SJSA1 (cell line): ENCODE data around the gene SLC4A8. TPM values are rescaled to one million over a fixed set of nuclear protein-coding genes. Genes with fewer than 3 reads are reported as not detected.

Experiments used
- DNase-seq, 2 experiments: peaks; one replicate each; pipeline ENCODE4 v3.0.0-alpha.2; 2015 to 2020; ENCODE audit warnings: low spot score in 2 of 2, low read depth in 1 of 2
- H3K27ac ChIP-seq: fragments of 250-450 bp; sonication (Bioruptor Pico); 2 replicates; pipeline ENCODE4 v1.5.1; 2020; ENCODE audit warnings: mild to moderate bottlenecking, moderate library complexity
- H3K27me3 ChIP-seq: fragments of 250-450 bp; sonication (Bioruptor Pico); replicated peaks from 2 replicates; pipeline ENCODE4 v1.5.1; 2020; ENCODE audit warnings: mild to moderate bottlenecking, moderate library complexity
- H3K36me3 ChIP-seq: fragments of 250-450 bp; sonication (Bioruptor Pico); 2 replicates; pipeline ENCODE4 v1.5.1; 2020; ENCODE audit warnings: mild to moderate bottlenecking
- H3K4me1 ChIP-seq: fragments of 250-450 bp; sonication (Bioruptor Pico); replicated peaks from 2 replicates; pipeline ENCODE4 v1.6.1; 2021; ENCODE audit warnings: mild to moderate bottlenecking
- H3K4me3 ChIP-seq: fragments of 250-450 bp; sonication (Bioruptor Pico); 2 replicates; pipeline ENCODE4 v1.5.1; 2020; ENCODE audit warnings: mild to moderate bottlenecking
- H3K9me3 ChIP-seq: fragments of 250-450 bp; sonication (Bioruptor Pico); replicated peaks from 2 replicates; pipeline ENCODE4 v1.5.1; 2020; ENCODE audit warnings: mild to moderate bottlenecking
- total RNA-seq: library from RNA; depleted of rRNA; stranded (reverse); fragments of >200 nt; shearing (Covaris generic); gene quantifications from 2 replicates; pipeline ENCODE4 v1.2.3, GENCODE V29; 2014

The SLC4A8 gene
- total RNA-seq, 1 experiment from 2014 or later: 6.2 TPM

DNA sequence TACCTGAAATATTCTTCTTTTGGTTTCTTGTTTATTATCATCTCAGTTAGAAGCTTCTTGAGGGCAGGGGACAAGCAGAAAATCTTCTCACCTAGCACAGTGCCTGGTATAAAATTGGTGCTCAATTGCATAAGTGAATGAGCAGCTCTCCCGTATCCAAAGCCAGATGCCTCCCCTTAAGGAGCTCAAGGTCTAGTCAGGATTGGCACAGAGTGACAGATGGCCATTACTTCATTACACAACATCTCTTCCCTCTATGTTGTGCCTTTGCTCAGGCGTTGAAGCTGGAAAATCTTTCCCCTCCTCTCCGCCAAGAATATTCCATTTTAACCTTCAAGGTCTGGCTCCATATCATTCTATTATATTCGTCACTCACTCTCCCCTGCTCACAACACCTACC lies 3.6 kb downstream of the SLC4A8 start:
- DNase-seq: no peak
- H3K27ac ChIP-seq: no peak overlapping the region
- 0 out of 2 replicates have a peak, but pooled peaks cover 3% of the 10 kb centered on the region for H3K36me3 ChIP-seq
- H3K4me1 ChIP-seq: peaks cover 21% of the 10 kb centered on the region
- H3K9me3 ChIP-seq: no peaks in the 10 kb centered on the region
- H3K27me3 ChIP-seq: no peaks in the 10 kb centered on the region
- no peak overlapping the region for H3K4me3 ChIP-seq

- no peak overlapping the region for H3K27ac ChIP-seq
- no peaks in the 10 kb centered on the region for H3K9me3 ChIP-seq
- H3K27me3 ChIP-seq: no peaks in the 10 kb centered on the region
- H3K36me3 ChIP-seq: 0 out of 2 replicates have a peak, but pooled peaks cover 2% of the 10 kb centered on the region
- H3K4me1 ChIP-seq: peaks cover 19% of the 10 kb centered on the region
- DNase-seq: no peak
- H3K4me3 ChIP-seq: no peak overlapping the region
These were observed 5.1 kb downstream of the SLC4A8 start for GRCh38 chr12:51429700-51430099.

- Histone ChIP-seq H3K9me3 (no peaks in the 10 kb centered on the region), H3K27me3 (no peaks in the 10 kb centered on the region), H3K36me3 (no peaks in the 10 kb centered on the region), H3K27ac (no peak overlapping the region), H3K4me3 (no peak overlapping the region), H3K4me1 (peaks cover 15% of the 10 kb centered on the region)
- DNase-seq: no peak
These were observed 5.7 kb downstream of the SLC4A8 start for GRCh38 chr12:51430196-51430895.

- DNase-seq: no peak
- H3K9me3 ChIP-seq: no peaks in the 10 kb centered on the region
- no peaks in the 10 kb centered on the region for H3K36me3 ChIP-seq
- no peak overlapping the region for H3K4me3 ChIP-seq
- no peak overlapping the region for H3K27ac ChIP-seq
- H3K4me1 ChIP-seq: peaks cover 6% of the 10 kb centered on the region
- no peaks in the 10 kb centered on the region for H3K27me3 ChIP-seq
These were observed 8.3 kb downstream of the SLC4A8 start for GRCh38 chr12:51432921-51433320.

DNA sequence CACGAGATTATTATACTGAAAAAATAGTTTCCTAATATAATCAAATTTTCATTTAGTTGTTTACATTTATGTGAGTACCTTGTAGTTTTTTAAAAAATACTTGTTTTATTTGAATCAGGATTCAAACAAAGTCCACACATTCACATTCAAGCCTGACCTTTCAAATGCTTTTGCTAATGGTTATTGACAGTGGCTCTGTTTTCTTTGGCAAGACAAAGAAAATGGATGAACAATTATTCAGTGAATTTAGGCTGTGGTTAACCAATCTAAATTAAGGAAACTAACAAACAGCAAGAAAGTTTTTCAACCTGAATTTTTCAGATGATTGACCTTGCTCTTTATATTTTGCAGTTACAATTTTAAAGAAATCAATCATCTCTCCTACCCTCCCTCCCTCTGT lies 9.7 kb downstream of the SLC4A8 start:
- no peaks in the 10 kb centered on the region for H3K9me3 ChIP-seq
- no peaks in the 10 kb centered on the region for H3K36me3 ChIP-seq
- no peaks in the 10 kb centered on the region for H3K27me3 ChIP-seq
- no peak for DNase-seq
- H3K4me1 ChIP-seq: peaks cover 6% of the 10 kb centered on the region
- H3K27ac ChIP-seq: no peak overlapping the region
- no peak overlapping the region for H3K4me3 ChIP-seq

DNA sequence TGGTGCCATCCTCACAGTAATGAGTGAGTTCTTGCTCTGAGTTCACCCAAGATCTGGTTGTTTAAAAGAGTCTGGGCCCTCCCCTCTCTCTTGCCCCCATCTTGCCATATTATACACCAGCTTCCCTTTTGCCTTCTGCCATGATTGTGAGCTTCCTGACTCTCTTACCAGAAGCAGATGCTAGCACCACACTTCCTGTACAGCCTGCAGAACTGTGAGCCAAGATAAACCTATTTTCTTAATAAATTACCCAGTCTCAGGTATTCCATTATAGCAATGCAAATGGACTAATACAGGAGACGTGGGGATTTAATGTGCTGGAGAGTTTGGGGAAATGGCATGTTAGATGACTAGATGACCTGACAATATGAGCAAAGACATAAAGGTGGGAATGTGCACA lies 12.8 kb downstream of the SLC4A8 start:
- Histone ChIP-seq H3K36me3 (no peaks in the 10 kb centered on the region), H3K9me3 (no peaks in the 10 kb centered on the region), H3K4me3 (no peak overlapping the region), H3K27me3 (no peaks in the 10 kb centered on the region), H3K4me1 (peaks cover 15% of the 10 kb centered on the region), H3K27ac (no peak overlapping the region)
- DNase-seq: no peak

- H3K36me3 ChIP-seq: no peaks in the 10 kb centered on the region
These were observed 14.7 kb downstream of the SLC4A8 start for GRCh38 chr12:51439330-51439729.

GRCh38 chr12:51441583-51441982 lies 17.0 kb downstream of the SLC4A8 start:
- no peaks in the 10 kb centered on the region for H3K9me3 ChIP-seq
- no peaks in the 10 kb centered on the region for H3K27me3 ChIP-seq
- no peak for DNase-seq
- H3K4me3 ChIP-seq: no peak overlapping the region
- peaks cover 8% of the 10 kb centered on the region for H3K4me1 ChIP-seq
- no peak overlapping the region for H3K27ac ChIP-seq
- H3K36me3 ChIP-seq: no peaks in the 10 kb centered on the region

More at GRCh38 chr12:51439330-51439729, 14.7 kb downstream of the SLC4A8 start:
- H3K4me1 ChIP-seq: peaks cover 8% of the 10 kb centered on the region
- H3K27ac ChIP-seq: no peak overlapping the region
- H3K9me3 ChIP-seq: no peaks in the 10 kb centered on the region
- no peak for DNase-seq
- no peak overlapping the region for H3K4me3 ChIP-seq
- H3K27me3 ChIP-seq: no peaks in the 10 kb centered on the region

DNA sequence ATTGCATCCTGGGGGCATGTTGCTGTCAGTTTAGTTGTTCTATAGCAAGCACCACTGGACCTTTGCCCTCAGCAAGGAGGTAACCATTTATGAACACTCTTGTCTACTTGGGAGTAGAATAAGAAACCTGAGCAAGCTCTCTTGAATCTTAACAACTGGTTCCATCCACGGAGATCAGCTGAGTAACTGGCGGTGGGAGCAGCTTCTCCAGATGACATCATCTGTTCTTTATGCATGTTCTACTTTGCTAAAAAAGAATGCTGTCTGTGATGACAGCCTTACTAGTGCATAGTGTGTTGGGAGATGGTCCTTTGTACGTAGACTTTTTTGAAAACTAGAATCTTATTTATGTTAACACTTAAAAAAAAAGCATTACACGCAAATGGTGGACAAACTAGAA lies 17.7 kb downstream of the SLC4A8 start:
- H3K4me3 ChIP-seq: no peak overlapping the region
- no peaks in the 10 kb centered on the region for H3K27me3 ChIP-seq
- no peak overlapping the region for H3K27ac ChIP-seq
- peaks cover 8% of the 10 kb centered on the region for H3K4me1 ChIP-seq
- no peaks in the 10 kb centered on the region for H3K36me3 ChIP-seq
- H3K9me3 ChIP-seq: no peaks in the 10 kb centered on the region
- DNase-seq: no peak

DNA sequence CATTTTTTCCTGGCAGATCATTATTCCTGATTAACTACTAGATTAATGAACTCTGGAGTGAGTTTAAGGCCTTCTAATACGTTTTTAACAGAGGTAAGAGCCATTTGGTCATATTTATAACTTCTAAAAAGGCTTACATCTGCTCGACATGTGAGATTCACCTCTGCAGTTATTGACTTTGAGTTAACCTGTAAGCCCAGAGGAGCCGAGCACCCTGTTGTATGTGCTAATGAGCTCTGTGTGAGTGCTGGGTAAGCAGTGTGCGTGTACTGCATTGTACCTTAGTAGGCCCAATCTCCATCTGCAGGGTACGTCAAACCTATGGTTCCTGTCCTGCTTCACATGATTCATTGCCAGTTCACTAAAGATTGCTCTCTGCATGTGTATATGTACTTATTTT lies 18.9 kb downstream of the SLC4A8 start:
- no peaks in the 10 kb centered on the region for H3K27me3 ChIP-seq
- no peak for DNase-seq
- H3K27ac ChIP-seq: no peak overlapping the region

GRCh38 chr12:51448618-51449256 lies 24.1 kb downstream of the SLC4A8 start:
- no peak for DNase-seq
- 0 out of 2 replicates have a peak, but pooled peaks cover 4% of the 10 kb centered on the region for H3K4me1 ChIP-seq
- H3K27ac ChIP-seq: no peak overlapping the region
- no peak overlapping the region for H3K4me3 ChIP-seq
- no peaks in the 10 kb centered on the region for H3K9me3 ChIP-seq
- H3K36me3 ChIP-seq: no peaks in the 10 kb centered on the region
- no peaks in the 10 kb centered on the region for H3K27me3 ChIP-seq

More for the DNA sequence above, 18.9 kb downstream of the SLC4A8 start:
- no peaks in the 10 kb centered on the region for H3K9me3 ChIP-seq
- H3K36me3 ChIP-seq: no peaks in the 10 kb centered on the region
- peaks cover 8% of the 10 kb centered on the region for H3K4me1 ChIP-seq
- H3K4me3 ChIP-seq: no peak overlapping the region

GRCh38 chr12:51449580-51450246 lies 25.1 kb downstream of the SLC4A8 start:
- H3K4me1 ChIP-seq: 0 out of 2 replicates have a peak, but pooled peaks cover 4% of the 10 kb centered on the region
- H3K36me3 ChIP-seq: no peaks in the 10 kb centered on the region
- no peak for DNase-seq
- no peaks in the 10 kb centered on the region for H3K27me3 ChIP-seq
- no peaks in the 10 kb centered on the region for H3K9me3 ChIP-seq
- no peak overlapping the region for H3K4me3 ChIP-seq
- no peak overlapping the region for H3K27ac ChIP-seq

DNA sequence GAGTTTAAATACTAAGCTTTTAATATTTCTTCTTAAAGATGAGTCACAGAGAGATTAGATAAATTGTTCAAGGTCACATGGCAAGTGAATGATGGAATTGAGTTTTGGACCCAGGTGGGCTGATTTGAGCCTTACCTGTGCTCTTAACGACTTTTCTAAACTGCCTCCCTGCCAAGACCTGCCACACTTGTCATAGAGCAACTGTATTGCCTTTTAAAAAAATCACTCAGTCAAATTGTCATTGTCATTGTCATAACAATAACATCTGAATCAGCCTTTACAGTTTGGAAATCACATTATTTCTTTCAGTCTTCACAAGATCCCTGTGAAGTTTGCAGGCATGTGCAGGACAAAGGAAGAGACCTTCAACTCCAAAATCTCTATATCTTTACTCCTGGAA lies 25.7 kb downstream of the SLC4A8 start:
- no peaks in the 10 kb centered on the region for H3K36me3 ChIP-seq
- DNase-seq: no peak
- no peak overlapping the region for H3K27ac ChIP-seq
- no peak overlapping the region for H3K4me3 ChIP-seq
- no peaks in the 10 kb centered on the region for H3K27me3 ChIP-seq
- H3K9me3 ChIP-seq: no peaks in the 10 kb centered on the region
- 0 out of 2 replicates have a peak, but pooled peaks cover 4% of the 10 kb centered on the region for H3K4me1 ChIP-seq

- H3K4me3 ChIP-seq: no peak overlapping the region
- no peaks in the 10 kb centered on the region for H3K36me3 ChIP-seq
- no peaks in the 10 kb centered on the region for H3K27me3 ChIP-seq
- no peak for DNase-seq
- H3K4me1 ChIP-seq: 0 out of 2 replicates have a peak, but pooled peaks cover 4% of the 10 kb centered on the region
- H3K27ac ChIP-seq: no peak overlapping the region
- H3K9me3 ChIP-seq: no peaks in the 10 kb centered on the region
These were observed 26.2 kb downstream of the SLC4A8 start for GRCh38 chr12:51450806-51451205.
